ENCODE results near the gene FSD2. TPM values are rescaled to one million over a fixed set of nuclear protein-coding genes. Genes with fewer than 3 reads are reported as not detected.

Gene FSD2
- total RNA-seq, 1 experiment from 2014 or later, result not detected

- no TSS peak for BruUV-seq (replicated peaks)
- no peak for TF ChIP-seq CTCF (conservative IDR thresholded peaks at IDR 0.05)
- TF ChIP-seq EZH2 (IDR thresholded peaks at IDR 0.05; ENCODE audit: low read depth), result no peak
Observed at GRCh38 chr15:82810061-82810889, 4.4 kb upstream of the FSD2 start.

GRCh38 chr15:82809308-82810060, 3.6 kb upstream of the FSD2 start, which contains the start of gene WHAMM:
WHAMM (plus strand) TSS chr15:82809628; CDS start chr15:82809727, 99 bp downstream.
- BruUV-seq (replicated peaks), result no TSS peak
- no peaks in the 10 kb centered on the region for H3K9me3 ChIP-seq (ENCODE audit: insufficient read depth, low read depth)
- H2AFZ ChIP-seq, result peak within 1 kb of the TSS; percentile 87
- peak within 1 kb of the TSS; percentile 97 for H3K4me2 ChIP-seq
- H3K27ac ChIP-seq, result peak within 1 kb of the TSS; percentile 80
- peak within 1 kb of the TSS; percentile 99 for H3K4me3 ChIP-seq
- TF ChIP-seq EZH2 (IDR thresholded peaks at IDR 0.05; ENCODE audit: low read depth) (no peak), CTCF (conservative IDR thresholded peaks at IDR 0.05) (no peak)
- peaks cover 17% of the 10 kb centered on the region for H3K4me1 ChIP-seq (replicated peaks; ENCODE audit: insufficient read depth)
- no peaks in the 10 kb centered on the region for H4K20me1 ChIP-seq (ENCODE audit: insufficient read depth)
- CTCF ChIA-PET, result interaction anchor here (0.6 kb wide), 1 partner anchor 202 kb away, joined by 4 read pairs; no protein-coding TSS in a partner anchor
- intact Hi-C loops (cut with micrococcal nuclease; ENCODE audit: unreplicated experiment), result loop anchor here (1.0 to 2.0 kb wide), 2 partner anchors 59 to 269 kb away; partner anchors contain the start of gene RPS17
- POLR2A ChIA-PET (ENCODE audit: unreplicated experiment), result interaction anchor here (0.6 kb wide), 1 partner anchor 1959 kb away, joined by 15 read pairs; no protein-coding TSS in a partner anchor
- peaks cover 32% of the 10 kb centered on the region for H3K79me2 ChIP-seq (ENCODE audit: low read depth)
- H3F3A ChIP-seq (ENCODE audit: insufficient read depth, low read depth), result peaks cover 13% of the 10 kb centered on the region; the same call in 1 of the 2 replicates
- H3K36me3 ChIP-seq (ENCODE audit: low read depth), result peaks cover 7% of the 10 kb centered on the region; the same call in 1 of the 2 replicates
- peak; percentile 95 to 97 for DNase-seq
- no peaks in the 10 kb centered on the region for H3K9me2 ChIP-seq (ENCODE audit: insufficient read depth)
- no peaks in the 10 kb centered on the region for H3K27me3 ChIP-seq (ENCODE audit: insufficient read depth, low read depth)

More at GRCh38 chr15:82810061-82810889, 4.4 kb upstream of the FSD2 start:
- Histone ChIP-seq H3K9me2 (ENCODE audit: insufficient read depth) (no peaks in the 10 kb centered on the region), H4K20me1 (ENCODE audit: insufficient read depth) (no peaks in the 10 kb centered on the region), H2AFZ (peak overlapping the region; percentile 81), H3K27me3 (ENCODE audit: insufficient read depth, low read depth) (no peaks in the 10 kb centered on the region), H3K4me2 (peak overlapping the region; percentile 97), H3K4me1 (replicated peaks; ENCODE audit: insufficient read depth) (peaks cover 17% of the 10 kb centered on the region), H3K79me2 (ENCODE audit: low read depth) (peaks cover 34% of the 10 kb centered on the region), H3K9me3 (ENCODE audit: insufficient read depth, low read depth) (no peaks in the 10 kb centered on the region), H3K27ac (peak overlapping the region; percentile 80), H3K4me3 (peak overlapping the region; percentile 99), H3F3A (ENCODE audit: insufficient read depth, low read depth) (peaks cover 13% of the 10 kb centered on the region; the same call in 1 of the 2 replicates), H3K36me3 (ENCODE audit: low read depth) (peaks cover 8% of the 10 kb centered on the region; the same call in 1 of the 2 replicates)
- CTCF ChIA-PET, result interaction anchor here (0.6 kb wide), 1 partner anchor 202 kb away, joined by 4 read pairs; no protein-coding TSS in a partner anchor
- DNase-seq, result peak; percentile 28 to 43
- POLR2A ChIA-PET (ENCODE audit: unreplicated experiment), result interaction anchor here (0.8 kb wide), 1 partner anchor 60 kb away, joined by 4 read pairs; no protein-coding TSS in a partner anchor
- intact Hi-C loops (cut with micrococcal nuclease; ENCODE audit: unreplicated experiment), result no loop called here

GRCh38 chr15:82808634-82809041, 2.8 kb upstream of the FSD2 start:
- H3K4me3 ChIP-seq, result peak overlapping the region; percentile 99; the same call in 1 of the 2 replicates
- H2AFZ ChIP-seq, result peak overlapping the region; percentile 78
- peaks cover 13% of the 10 kb centered on the region; the same call in 1 of the 2 replicates for H3F3A ChIP-seq (ENCODE audit: insufficient read depth, low read depth)
- POLR2A ChIA-PET (ENCODE audit: unreplicated experiment), result interaction anchor here (0.6 kb wide), 1 partner anchor 58 kb away, joined by 3 read pairs; no protein-coding TSS in a partner anchor
- TF ChIP-seq EZH2 (IDR thresholded peaks at IDR 0.05; ENCODE audit: low read depth) (no peak), CTCF (conservative IDR thresholded peaks at IDR 0.05) (no peak)
- BruUV-seq (replicated peaks), result no TSS peak
- peak overlapping the region; percentile 80; the same call in 1 of the 2 replicates for H3K27ac ChIP-seq
- peak overlapping the region; percentile 97 for H3K4me2 ChIP-seq
- no peaks in the 10 kb centered on the region for H3K27me3 ChIP-seq (ENCODE audit: insufficient read depth, low read depth)
- H3K9me3 ChIP-seq (ENCODE audit: insufficient read depth, low read depth), result no peaks in the 10 kb centered on the region
- no peaks in the 10 kb centered on the region for H4K20me1 ChIP-seq (ENCODE audit: insufficient read depth)
- H3K4me1 ChIP-seq (replicated peaks; ENCODE audit: insufficient read depth), result peaks cover 17% of the 10 kb centered on the region
- no peaks in the 10 kb centered on the region for H3K9me2 ChIP-seq (ENCODE audit: insufficient read depth)
- peak in 1 of 2 experiments; percentile 20 for DNase-seq
- H3K36me3 ChIP-seq (ENCODE audit: low read depth), result peaks cover under 1% of the 10 kb centered on the region; the same call in 1 of the 2 replicates
- intact Hi-C loops (cut with micrococcal nuclease; ENCODE audit: unreplicated experiment), result loop anchor here (1.0 to 2.0 kb wide), 2 partner anchors 58 to 268 kb away; partner anchors contain the start of gene RPS17
- CTCF ChIA-PET, result no interaction called here
- H3K79me2 ChIP-seq (ENCODE audit: low read depth), result peaks cover 32% of the 10 kb centered on the region
